ENCODE results near the gene CACNG8. TPM values are rescaled to one million over a fixed set of nuclear protein-coding genes. Genes with fewer than 3 reads are reported as not detected.

CACNG8 gene
- total RNA-seq, 2 donors from 2014 or later = 0.48 to 4.8 TPM

DNA sequence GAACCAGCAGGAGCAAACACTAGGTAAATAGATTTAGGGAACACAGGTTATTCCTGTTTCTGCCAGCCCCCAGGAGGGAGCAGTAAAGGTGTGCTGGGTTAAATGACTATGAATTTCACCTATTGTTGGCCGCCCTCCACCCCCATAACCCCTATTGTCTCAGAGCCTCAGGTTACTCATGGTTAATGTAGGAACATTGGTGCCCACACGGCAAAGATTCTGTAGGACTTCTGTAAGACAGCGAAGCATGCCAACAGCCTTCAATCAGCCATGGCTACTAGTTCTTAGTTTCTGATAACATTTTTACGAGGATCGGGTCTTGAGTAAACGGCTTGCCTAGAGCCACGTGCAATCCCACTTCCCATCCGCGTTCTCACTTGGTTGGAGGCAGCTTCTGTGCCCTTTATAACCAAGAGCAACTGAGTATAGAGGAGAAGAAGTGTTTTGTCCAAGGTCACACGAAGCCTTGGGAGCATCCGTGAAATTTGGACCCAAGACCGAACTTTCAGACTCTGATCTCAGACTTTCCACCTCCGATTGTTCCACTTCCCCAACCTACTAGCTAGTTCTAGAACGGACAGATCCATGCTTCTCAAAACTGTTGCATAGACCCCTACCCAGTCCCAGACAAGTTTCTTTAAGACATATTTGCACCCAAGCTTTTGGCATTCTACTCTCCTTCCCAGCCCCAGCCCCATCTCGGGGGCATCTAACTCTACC, 5.1 kb upstream of the CACNG8 start:
- H3K27ac Mint-ChIP-seq = peak overlapping the region; percentile 1
- no peaks in the 10 kb centered on the region for H3K9me3 Mint-ChIP-seq
- no peak overlapping the region for H3K4me3 Mint-ChIP-seq
- Histone ChIP-seq H3K4me3 (ENCODE audit: low read length) (peak overlapping the region; percentile 58), H3K9ac (ENCODE audit: extremely low read depth, low read length, poor library complexity, severe bottlenecking) (no peak overlapping the region), H3K36me3 (ENCODE audit: control insufficient read depth, insufficient read depth, low read length) (no peaks in the 10 kb centered on the region), H3K27me3 (ENCODE audit: control insufficient read depth, insufficient read depth, low read length, poor library complexity, severe bottlenecking) (peaks cover 60% of the 10 kb centered on the region), H3K9me3 (ENCODE audit: control insufficient read depth, low read length) (no peaks in the 10 kb centered on the region), H3K4me1 (ENCODE audit: control insufficient read depth, insufficient read depth, low read length) (no peaks in the 10 kb centered on the region), H3K27ac (ENCODE audit: low read depth, low read length) (no peak overlapping the region)
- peaks cover 62% of the 10 kb centered on the region for H3K27me3 Mint-ChIP-seq (ENCODE audit: insufficient read depth)
- no peaks in the 10 kb centered on the region for H3K36me3 Mint-ChIP-seq (ENCODE audit: low read depth)
- peak; percentile 77 for DNase-seq
- TF ChIP-seq, protein P1, sequence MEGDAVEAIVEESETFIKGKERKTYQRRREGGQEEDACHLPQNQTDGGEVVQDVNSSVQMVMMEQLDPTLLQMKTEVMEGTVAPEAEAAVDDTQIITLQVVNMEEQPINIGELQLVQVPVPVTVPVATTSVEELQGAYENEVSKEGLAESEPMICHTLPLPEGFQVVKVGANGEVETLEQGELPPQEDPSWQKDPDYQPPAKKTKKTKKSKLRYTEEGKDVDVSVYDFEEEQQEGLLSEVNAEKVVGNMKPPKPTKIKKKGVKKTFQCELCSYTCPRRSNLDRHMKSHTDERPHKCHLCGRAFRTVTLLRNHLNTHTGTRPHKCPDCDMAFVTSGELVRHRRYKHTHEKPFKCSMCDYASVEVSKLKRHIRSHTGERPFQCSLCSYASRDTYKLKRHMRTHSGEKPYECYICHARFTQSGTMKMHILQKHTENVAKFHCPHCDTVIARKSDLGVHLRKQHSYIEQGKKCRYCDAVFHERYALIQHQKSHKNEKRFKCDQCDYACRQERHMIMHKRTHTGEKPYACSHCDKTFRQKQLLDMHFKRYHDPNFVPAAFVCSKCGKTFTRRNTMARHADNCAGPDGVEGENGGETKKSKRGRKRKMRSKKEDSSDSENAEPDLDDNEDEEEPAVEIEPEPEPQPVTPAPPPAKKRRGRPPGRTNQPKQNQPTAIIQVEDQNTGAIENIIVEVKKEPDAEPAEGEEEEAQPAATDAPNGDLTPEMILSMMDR (conservative IDR thresholded peaks at IDR 0.05) = peak; percentile 11
- peaks cover 23% of the 10 kb centered on the region for H3K4me1 Mint-ChIP-seq
- 12 to 25% methylated on average over 12 to 14 of the region's 15 CpGs for WGBS, 2 experiments (ENCODE audit: insufficient coverage in 1 of 2, insufficient read length in 1 of 2)

DNA sequence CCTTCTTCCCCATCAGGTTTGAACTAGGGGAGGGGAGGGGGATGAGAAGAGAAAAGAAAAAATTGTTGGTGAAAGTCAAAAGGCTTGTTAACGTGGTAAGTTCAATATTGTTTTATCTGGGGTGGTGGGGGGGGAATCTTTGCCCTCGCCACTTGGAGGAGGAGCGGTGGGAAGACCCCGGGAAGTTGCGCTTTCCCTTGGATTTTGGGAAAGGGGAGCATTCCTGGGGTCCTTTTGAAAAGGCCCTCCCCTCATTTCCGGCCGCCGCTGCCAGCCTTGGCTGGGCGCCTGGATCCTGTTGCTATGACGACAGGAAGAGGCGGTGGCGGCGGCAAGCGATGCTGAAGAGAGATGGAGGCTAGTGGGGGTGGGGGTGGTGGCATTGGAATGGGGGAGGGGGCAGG, 4.6 kb upstream of the CACNG8 start:
- Histone ChIP-seq H3K9me3 (ENCODE audit: control insufficient read depth, low read length) (no peaks in the 10 kb centered on the region), H3K36me3 (ENCODE audit: control insufficient read depth, insufficient read depth, low read length) (no peaks in the 10 kb centered on the region), H3K4me1 (ENCODE audit: control insufficient read depth, insufficient read depth, low read length) (no peaks in the 10 kb centered on the region), H3K27me3 (ENCODE audit: control insufficient read depth, insufficient read depth, low read length, poor library complexity, severe bottlenecking) (peaks cover 63% of the 10 kb centered on the region), H3K27ac (ENCODE audit: low read depth, low read length) (no peak overlapping the region), H3K4me3 (ENCODE audit: low read length) (no peak overlapping the region), H3K9ac (ENCODE audit: extremely low read depth, low read length, poor library complexity, severe bottlenecking) (no peak overlapping the region)
- Mint-ChIP-seq H3K4me1 (peaks cover 23% of the 10 kb centered on the region), H3K36me3 (ENCODE audit: low read depth) (no peaks in the 10 kb centered on the region), H3K27me3 (ENCODE audit: insufficient read depth) (peaks cover 65% of the 10 kb centered on the region), H3K27ac (no peak overlapping the region), H3K9me3 (no peaks in the 10 kb centered on the region), H3K4me3 (no peak overlapping the region)
- WGBS, 2 experiments (ENCODE audit: insufficient coverage in 1 of 2, insufficient read length in 1 of 2) = 2% methylated on average over 10 of the region's 14 CpGs; no CpG with 5 or more reads in 1 of the 2 experiments
- DNase-seq = peak; percentile 83
- TF ChIP-seq, protein P1 (conservative IDR thresholded peaks at IDR 0.05) = no peak

DNA sequence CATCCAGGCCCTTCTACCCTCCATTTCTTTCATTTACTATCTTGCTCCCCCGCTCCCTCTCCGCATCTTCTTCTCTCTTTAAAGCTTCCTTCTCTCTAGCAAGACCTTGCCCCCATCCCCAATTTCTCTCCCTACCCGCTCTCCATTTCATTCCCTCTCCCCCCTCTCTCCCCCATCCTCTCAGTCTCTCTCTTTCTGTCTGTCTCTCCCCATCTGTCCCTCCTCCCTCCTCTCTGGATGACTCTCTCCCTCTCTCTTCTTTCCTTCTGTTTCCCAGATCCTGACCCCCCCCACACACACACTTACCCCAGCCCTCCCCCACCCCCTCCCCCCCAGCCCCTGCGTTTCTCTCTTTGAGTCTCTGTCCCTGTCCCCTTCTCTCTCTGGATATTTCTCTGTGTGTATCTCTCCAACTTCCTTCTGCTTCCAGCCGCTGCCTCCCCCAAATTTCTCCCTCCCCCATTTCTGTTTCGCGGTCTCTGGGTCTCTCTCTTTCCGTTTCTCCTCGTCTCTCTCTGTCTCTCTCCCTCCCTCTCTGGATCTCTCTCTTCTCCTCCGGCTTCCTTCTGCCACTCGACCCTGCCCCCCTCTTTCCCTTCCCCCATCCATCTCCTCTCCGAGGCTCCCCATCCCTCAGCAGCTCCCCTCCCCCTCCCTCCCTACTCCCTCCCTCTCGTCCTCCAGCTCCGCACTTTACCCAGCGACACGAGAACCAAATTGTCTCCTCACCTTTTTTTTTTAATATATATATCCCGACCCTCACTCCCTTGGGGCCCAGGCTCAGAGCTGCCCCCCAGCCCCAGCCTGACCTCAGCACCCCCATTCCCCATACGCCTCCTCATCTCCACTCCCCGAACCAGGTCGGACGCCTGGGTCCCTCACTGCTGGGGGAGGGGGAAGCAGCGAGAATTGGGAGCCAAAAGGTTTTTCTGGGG, 3.6 kb upstream of the CACNG8 start:
- Mint-ChIP-seq H3K27ac (no peak overlapping the region), H3K36me3 (ENCODE audit: low read depth) (no peaks in the 10 kb centered on the region), H3K27me3 (ENCODE audit: insufficient read depth) (peaks cover 70% of the 10 kb centered on the region), H3K4me1 (peaks cover 25% of the 10 kb centered on the region), H3K4me3 (no peak overlapping the region), H3K9me3 (no peaks in the 10 kb centered on the region)
- 2 to 3% methylated on average over 9 to 17 of the region's 22 CpGs for WGBS, 2 experiments (ENCODE audit: insufficient coverage in 1 of 2, insufficient read length in 1 of 2)
- H3K36me3 ChIP-seq (ENCODE audit: control insufficient read depth, insufficient read depth, low read length) = no peaks in the 10 kb centered on the region
- no peaks in the 10 kb centered on the region for H3K9me3 ChIP-seq (ENCODE audit: control insufficient read depth, low read length)
- H3K4me3 ChIP-seq (ENCODE audit: low read length) = no peak overlapping the region
- no peak overlapping the region for H3K27ac ChIP-seq (ENCODE audit: low read depth, low read length)
- peak; percentile 60 for DNase-seq
- TF ChIP-seq, protein P1 (conservative IDR thresholded peaks at IDR 0.05) = no peak
- H3K4me1 ChIP-seq (ENCODE audit: control insufficient read depth, insufficient read depth, low read length) = no peaks in the 10 kb centered on the region
- peaks cover 72% of the 10 kb centered on the region for H3K27me3 ChIP-seq (ENCODE audit: control insufficient read depth, insufficient read depth, low read length, poor library complexity, severe bottlenecking)
- H3K9ac ChIP-seq (ENCODE audit: extremely low read depth, low read length, poor library complexity, severe bottlenecking) = no peak overlapping the region
